Lower lobe of right lung (tissue), 2 donors: ENCODE measurements around the gene AFF3. TPM values are rescaled to one million over a fixed set of nuclear protein-coding genes. Genes with fewer than 3 reads are reported as not detected.

Source experiments
- ATAC-seq, 2 donors: fragments of 200-7000 bp; cut with Tn5 transposase; one replicate each; pipeline ENCODE4 v1.9.1; 2020 to 2022; ENCODE audit warnings: mild to moderate bottlenecking in 2 of 2, moderate library complexity in 2 of 2
- DNase-seq: peaks from one replicate; pipeline ENCODE4 v3.0.0-alpha.2; 2020
- H3K27ac ChIP-seq: fragments of 200-600 bp; one replicate; pipeline ENCODE4 v1.8.0; 2022
- H3K27me3 ChIP-seq: fragments of 200-600 bp; one replicate; pipeline ENCODE4 v1.8.0; 2022; ENCODE audit warnings: low read depth
- H3K36me3 ChIP-seq: fragments of 200-600 bp; one replicate; pipeline ENCODE4 v1.8.0; 2022; ENCODE audit warnings: mild to moderate bottlenecking
- H3K4me1 ChIP-seq: fragments of 200-600 bp; one replicate; pipeline ENCODE4 v1.8.0; 2022
- H3K4me3 ChIP-seq: fragments of 200-600 bp; one replicate; pipeline ENCODE4 v1.8.0; 2022; ENCODE audit warnings: mild to moderate bottlenecking
- H3K9me3 ChIP-seq: fragments of 200-600 bp; one replicate; pipeline ENCODE4 v1.8.0; 2022
- intact Hi-C: fragments of 100-400 bp; cut with DNase I; formaldehyde crosslinking; loops from one replicate; pipeline ENCODE4 v1.11.0; 2022
- total RNA-seq: library from RNA; stranded (reverse); fragmentation: NEBNext Ultra II Directional; extraction: Animal tissue kit (Norgen Biotek cat#: 25700); gene quantifications from one replicate; pipeline ENCODE4 v1.2.1, GENCODE V29; 2021
- TF ChIP-seq, protein P1 (sequence below): fragments of 200-600 bp; IDR thresholded peaks from one replicate; pipeline ENCODE4 v1.8.0; 2022; ENCODE audit warnings: antibody characterized with exemption, mild to moderate bottlenecking
- donor health status: DM: no; HTN: yes; CAD: no; lungs with severe emphysema.

The AFF3 gene
- total RNA-seq, 1 donor from 2014 or later, result 57.3 TPM

DNA sequence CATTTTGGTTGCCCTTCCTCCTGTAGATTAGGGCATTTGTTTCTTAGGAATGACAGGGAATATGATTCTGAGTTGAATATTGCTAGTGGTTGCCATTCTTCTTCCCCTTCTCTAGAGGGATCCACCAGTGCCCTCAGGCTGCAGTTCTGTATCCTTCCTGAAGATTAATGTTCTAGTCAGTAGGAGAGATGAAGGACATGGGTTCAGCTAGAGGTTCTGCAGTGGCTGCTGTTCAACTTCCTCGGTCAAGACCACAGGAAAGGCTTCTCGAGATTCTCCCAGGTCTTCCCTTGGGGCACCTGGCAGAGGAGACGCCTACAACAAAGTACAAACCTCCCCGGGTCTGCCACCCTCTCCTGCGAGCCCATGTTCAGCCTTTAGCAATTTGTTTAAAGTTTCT, 325.5 kb downstream of the AFF3 start:
- Histone ChIP-seq H3K36me3 (no peaks in the 10 kb centered on the region), H3K4me3 (no peak overlapping the region), H3K9me3 (no peaks in the 10 kb centered on the region), H3K4me1 (no peaks in the 10 kb centered on the region), H3K27me3 (no peaks in the 10 kb centered on the region), H3K27ac (no peak overlapping the region)
- DNase-seq, result no peak
- ATAC-seq, result no peak
- intact Hi-C loops, result no loop called here
- TF ChIP-seq, protein P1, sequence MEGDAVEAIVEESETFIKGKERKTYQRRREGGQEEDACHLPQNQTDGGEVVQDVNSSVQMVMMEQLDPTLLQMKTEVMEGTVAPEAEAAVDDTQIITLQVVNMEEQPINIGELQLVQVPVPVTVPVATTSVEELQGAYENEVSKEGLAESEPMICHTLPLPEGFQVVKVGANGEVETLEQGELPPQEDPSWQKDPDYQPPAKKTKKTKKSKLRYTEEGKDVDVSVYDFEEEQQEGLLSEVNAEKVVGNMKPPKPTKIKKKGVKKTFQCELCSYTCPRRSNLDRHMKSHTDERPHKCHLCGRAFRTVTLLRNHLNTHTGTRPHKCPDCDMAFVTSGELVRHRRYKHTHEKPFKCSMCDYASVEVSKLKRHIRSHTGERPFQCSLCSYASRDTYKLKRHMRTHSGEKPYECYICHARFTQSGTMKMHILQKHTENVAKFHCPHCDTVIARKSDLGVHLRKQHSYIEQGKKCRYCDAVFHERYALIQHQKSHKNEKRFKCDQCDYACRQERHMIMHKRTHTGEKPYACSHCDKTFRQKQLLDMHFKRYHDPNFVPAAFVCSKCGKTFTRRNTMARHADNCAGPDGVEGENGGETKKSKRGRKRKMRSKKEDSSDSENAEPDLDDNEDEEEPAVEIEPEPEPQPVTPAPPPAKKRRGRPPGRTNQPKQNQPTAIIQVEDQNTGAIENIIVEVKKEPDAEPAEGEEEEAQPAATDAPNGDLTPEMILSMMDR, result no peak

DNA sequence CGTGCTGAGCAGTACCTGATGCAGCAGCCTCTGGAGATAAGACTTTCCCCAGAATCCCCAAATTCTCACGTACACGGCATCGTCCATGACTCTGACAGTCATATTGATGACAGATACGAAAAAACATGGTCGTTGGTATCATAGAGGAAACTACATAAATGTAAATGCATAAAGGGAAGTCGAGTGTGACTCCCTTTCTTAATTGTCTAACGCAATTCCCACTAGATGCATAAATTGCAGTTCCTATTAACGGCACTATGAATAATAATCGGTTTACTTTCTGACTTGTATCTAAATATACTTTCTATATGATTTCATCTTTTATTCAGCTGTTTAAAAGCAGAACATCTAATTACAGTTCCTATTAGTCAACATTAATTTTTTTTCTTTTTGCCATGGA, 330.0 kb downstream of the AFF3 start:
- H3K36me3 ChIP-seq, result no peaks in the 10 kb centered on the region
- no peak for ATAC-seq
- H3K9me3 ChIP-seq, result no peaks in the 10 kb centered on the region
- DNase-seq, result no peak
- H3K4me3 ChIP-seq, result no peak overlapping the region
- no peaks in the 10 kb centered on the region for H3K27me3 ChIP-seq
- intact Hi-C loops, result no loop called here
- H3K27ac ChIP-seq, result no peak overlapping the region
- H3K4me1 ChIP-seq, result no peaks in the 10 kb centered on the region
- TF ChIP-seq, protein P1, result no peak

- DNase-seq (no peak), ATAC-seq (no peak)
- Histone ChIP-seq H3K27ac (no peak overlapping the region), H3K36me3 (no peaks in the 10 kb centered on the region), H3K27me3 (no peaks in the 10 kb centered on the region), H3K4me1 (no peaks in the 10 kb centered on the region), H3K4me3 (no peak overlapping the region), H3K9me3 (no peaks in the 10 kb centered on the region)
- intact Hi-C loops, result no loop called here
- TF ChIP-seq, protein P1, result no peak
Measured at GRCh38 chr2:99811544-99811943, 330.8 kb downstream of the AFF3 start.

GRCh38 chr2:99810225-99810624, 332.2 kb downstream of the AFF3 start:
- intact Hi-C loops, result no loop called here
- TF ChIP-seq, protein P1, result no peak
- no peaks in the 10 kb centered on the region for H3K27me3 ChIP-seq
- H3K4me3 ChIP-seq, result no peak overlapping the region
- H3K4me1 ChIP-seq, result no peaks in the 10 kb centered on the region
- no peak for DNase-seq
- ATAC-seq, result no peak
- H3K36me3 ChIP-seq, result no peaks in the 10 kb centered on the region
- no peak overlapping the region for H3K27ac ChIP-seq
- H3K9me3 ChIP-seq, result no peaks in the 10 kb centered on the region

DNA sequence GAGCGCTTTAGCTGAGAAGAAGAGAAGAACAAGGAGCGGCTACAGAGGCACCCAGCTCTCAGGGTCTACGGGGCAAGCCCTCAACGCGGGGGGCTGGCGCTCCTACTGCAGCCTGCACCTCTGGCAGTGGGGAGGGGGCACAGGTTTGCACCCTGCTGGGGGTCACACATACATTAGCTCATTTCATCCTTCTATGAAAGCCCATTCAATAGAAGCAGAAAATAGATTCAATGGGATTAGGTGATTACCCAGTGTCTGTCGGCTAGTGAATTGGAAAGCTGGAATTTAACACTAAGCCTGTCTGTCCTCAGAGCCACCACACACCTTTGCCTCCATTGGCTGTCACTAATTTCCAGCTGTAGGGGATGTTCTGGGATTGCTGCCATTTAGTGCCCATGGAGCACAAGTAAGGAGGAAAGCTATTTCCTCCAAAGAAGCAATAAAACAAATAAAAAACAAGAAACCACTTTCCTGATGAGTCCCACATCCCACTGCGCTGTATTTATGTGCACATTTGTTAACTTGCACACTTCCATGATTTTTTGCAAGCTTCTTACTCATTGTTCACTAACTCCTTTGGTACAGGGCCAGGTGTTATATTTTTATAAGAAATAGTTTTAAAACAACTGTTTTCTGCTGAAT, 333.0 kb downstream of the AFF3 start:
- intact Hi-C loops, result no loop called here
- Histone ChIP-seq H3K36me3 (no peaks in the 10 kb centered on the region), H3K4me1 (no peaks in the 10 kb centered on the region), H3K4me3 (no peak overlapping the region), H3K27ac (no peak overlapping the region), H3K9me3 (no peaks in the 10 kb centered on the region), H3K27me3 (no peaks in the 10 kb centered on the region)
- ATAC-seq (no peak), DNase-seq (no peak)
- TF ChIP-seq, protein P1, result no peak
